GM12865 (cell line): ENCODE data around the gene PHC1.

ENCODE experiments used
- DNase-seq: peaks from one replicate; pipeline ENCODE4 v3.0.0; 2010; ENCODE audit warnings: low read depth
- H3K4me3 ChIP-seq: 2 replicates; pipeline ENCODE4 v1.5.1; 2011; ENCODE audit warnings: mild to moderate bottlenecking, low read depth, low read length, control low read depth
- TF ChIP-seq, protein P1 (sequence below): IDR thresholded peaks from 2 replicates; pipeline ENCODE4 v1.5.1; 2011; ENCODE audit warnings: low read length, control low read depth, low read depth, inconsistent platforms; ENCODE audit not compliant: insufficient read depth; ENCODE audit errors: missing control alignments

The PHC1 gene

GRCh38 chr12:8941691-8942478, 27.6 kb downstream of the PHC1 start:
- TF ChIP-seq, protein P1, sequence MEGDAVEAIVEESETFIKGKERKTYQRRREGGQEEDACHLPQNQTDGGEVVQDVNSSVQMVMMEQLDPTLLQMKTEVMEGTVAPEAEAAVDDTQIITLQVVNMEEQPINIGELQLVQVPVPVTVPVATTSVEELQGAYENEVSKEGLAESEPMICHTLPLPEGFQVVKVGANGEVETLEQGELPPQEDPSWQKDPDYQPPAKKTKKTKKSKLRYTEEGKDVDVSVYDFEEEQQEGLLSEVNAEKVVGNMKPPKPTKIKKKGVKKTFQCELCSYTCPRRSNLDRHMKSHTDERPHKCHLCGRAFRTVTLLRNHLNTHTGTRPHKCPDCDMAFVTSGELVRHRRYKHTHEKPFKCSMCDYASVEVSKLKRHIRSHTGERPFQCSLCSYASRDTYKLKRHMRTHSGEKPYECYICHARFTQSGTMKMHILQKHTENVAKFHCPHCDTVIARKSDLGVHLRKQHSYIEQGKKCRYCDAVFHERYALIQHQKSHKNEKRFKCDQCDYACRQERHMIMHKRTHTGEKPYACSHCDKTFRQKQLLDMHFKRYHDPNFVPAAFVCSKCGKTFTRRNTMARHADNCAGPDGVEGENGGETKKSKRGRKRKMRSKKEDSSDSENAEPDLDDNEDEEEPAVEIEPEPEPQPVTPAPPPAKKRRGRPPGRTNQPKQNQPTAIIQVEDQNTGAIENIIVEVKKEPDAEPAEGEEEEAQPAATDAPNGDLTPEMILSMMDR, result no peak

DNA sequence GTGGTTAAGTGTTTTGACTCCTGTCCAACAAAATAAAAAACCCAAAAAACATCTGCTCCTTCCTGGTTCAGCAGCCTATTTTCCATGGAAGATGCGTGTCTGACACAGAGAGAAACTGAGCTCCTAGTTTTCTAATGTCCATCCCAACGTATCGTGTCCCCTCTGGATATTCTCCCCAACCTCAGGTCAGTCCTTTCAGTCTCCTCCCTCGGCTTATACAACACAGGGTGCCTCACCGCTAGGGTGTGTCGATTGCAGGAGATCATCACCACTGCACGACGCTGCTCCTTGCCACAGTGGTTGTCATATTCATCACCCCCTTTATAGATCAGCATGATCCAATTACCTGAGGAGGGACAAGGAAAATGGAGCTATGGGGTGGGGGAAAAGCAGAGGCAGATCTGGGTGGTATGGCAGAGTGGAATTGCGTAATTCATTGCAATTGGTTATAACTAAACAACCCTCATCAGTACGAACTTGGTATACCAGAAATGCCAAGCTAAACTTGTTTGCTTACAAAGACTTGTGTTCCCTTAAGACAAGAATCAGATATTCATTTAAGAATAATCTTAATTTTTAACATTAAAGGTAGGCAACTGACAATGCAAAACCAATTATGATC, 29.4 kb downstream of the PHC1 start:
- DNase-seq, result no peak
- no peak overlapping the region for H3K4me3 ChIP-seq
- TF ChIP-seq, protein P1, result no peak

More at GRCh38 chr12:8941691-8942478, 27.6 kb downstream of the PHC1 start:
- H3K4me3 ChIP-seq, result no peak overlapping the region
- DNase-seq, result no peak

DNA sequence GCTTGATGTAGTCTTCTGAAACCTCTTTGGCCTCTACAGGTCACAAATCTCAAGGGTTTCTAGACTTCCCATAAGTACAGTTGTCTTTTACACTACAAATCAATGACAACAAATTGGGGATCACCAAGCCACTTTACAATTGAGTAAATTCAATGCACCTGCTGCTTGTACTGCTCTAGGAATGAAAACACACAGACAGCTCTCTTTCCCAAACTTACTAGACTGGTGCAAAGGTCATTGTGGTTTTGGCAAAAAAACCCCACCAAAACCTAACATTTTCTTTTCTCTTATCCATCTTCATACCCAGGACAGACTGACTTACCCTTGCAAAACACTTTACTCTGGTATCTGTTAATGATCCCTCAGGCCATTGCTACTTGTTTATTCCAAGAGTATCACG, 32.4 kb downstream of the PHC1 start:
- no peak overlapping the region; the same call in 1 of the 2 replicates for H3K4me3 ChIP-seq
- TF ChIP-seq, protein P1, result no peak
- peak; percentile 39 for DNase-seq

- H3K4me3 ChIP-seq, result peak overlapping the region; percentile 78
- DNase-seq, result peak; percentile 18
- TF ChIP-seq, protein P1, result no peak
Measured at GRCh38 chr12:8947737-8948136, 33.4 kb downstream of the PHC1 start.

GRCh38 chr12:8948701-8949341, 34.5 kb downstream of the PHC1 start:
- peak; percentile 36 for DNase-seq
- peak overlapping the region; percentile 78 for H3K4me3 ChIP-seq
- TF ChIP-seq, protein P1, result no peak

DNA sequence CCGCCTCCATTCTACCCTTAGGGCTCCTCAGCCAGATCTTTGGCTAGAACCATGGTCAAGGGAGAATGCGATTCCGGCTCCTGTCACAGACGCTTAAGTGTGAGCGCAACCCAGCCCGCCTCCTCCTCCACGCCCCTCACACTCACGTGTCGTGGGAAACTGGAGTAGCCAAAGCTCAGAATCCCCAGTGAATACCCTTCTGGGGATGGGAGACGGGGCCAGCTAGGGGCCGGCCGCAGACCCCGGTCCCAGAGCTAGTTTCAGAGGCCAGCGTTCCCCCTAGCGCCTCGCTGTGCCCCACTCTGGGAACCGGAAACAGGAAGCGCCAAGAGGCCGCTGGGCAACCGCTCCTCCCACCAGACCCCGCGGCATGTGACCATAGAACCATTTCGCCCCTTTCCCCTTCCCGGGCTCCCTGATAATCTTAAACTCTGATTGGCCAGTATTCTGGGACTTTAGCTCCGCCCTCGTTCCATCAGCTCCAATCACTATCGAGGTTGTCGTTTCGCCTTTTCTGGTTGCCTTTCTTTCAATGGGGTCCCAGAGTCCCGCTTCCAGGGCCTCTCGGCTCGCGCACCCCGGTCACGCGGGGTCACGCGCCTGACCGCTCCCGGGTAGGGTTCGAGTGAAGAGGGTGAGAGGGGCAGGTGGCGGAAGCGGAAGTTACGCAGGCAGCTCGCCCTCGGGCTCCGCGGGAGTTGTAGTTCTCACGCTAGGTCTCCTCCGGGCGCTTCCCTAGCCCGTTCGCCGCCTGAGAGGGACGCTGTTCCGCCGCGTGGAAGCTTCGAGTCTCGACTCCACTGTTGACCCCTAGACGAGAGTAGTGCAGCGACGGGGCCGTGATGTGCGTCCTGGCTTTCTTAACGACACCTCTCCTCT, 35.3 kb downstream of the PHC1 start, which contains the start of gene M6PR:
TSS of gene M6PR (minus strand) at position 304 of the 879 bp plus-strand sequence. CDS start 3,241 bp downstream, outside the sequence.
- DNase-seq, result peak; percentile 98
- TF ChIP-seq, protein P1, result peak; percentile 65
- H3K4me3 ChIP-seq, result peak within 1 kb of the TSS; percentile 78
